SJSA1 (cell line): ENCODE measurements around the gene OR4D2. TPM values are rescaled to one million over a fixed set of nuclear protein-coding genes. Genes with fewer than 3 reads are reported as not detected.

ENCODE experiments used
- DNase-seq, 2 experiments: peaks; one replicate each; pipeline ENCODE4 v3.0.0-alpha.2; 2015 to 2020; ENCODE audit warnings: low spot score in 2 of 2, low read depth in 1 of 2
- H3K27ac ChIP-seq: fragments of 250-450 bp; sonication (Bioruptor Pico); 2 replicates; pipeline ENCODE4 v1.5.1; 2020; ENCODE audit warnings: mild to moderate bottlenecking, moderate library complexity
- H3K27me3 ChIP-seq: fragments of 250-450 bp; sonication (Bioruptor Pico); replicated peaks from 2 replicates; pipeline ENCODE4 v1.5.1; 2020; ENCODE audit warnings: mild to moderate bottlenecking, moderate library complexity
- H3K36me3 ChIP-seq: fragments of 250-450 bp; sonication (Bioruptor Pico); 2 replicates; pipeline ENCODE4 v1.5.1; 2020; ENCODE audit warnings: mild to moderate bottlenecking
- H3K4me1 ChIP-seq: fragments of 250-450 bp; sonication (Bioruptor Pico); replicated peaks from 2 replicates; pipeline ENCODE4 v1.6.1; 2021; ENCODE audit warnings: mild to moderate bottlenecking
- H3K4me3 ChIP-seq: fragments of 250-450 bp; sonication (Bioruptor Pico); 2 replicates; pipeline ENCODE4 v1.5.1; 2020; ENCODE audit warnings: mild to moderate bottlenecking
- H3K9me3 ChIP-seq: fragments of 250-450 bp; sonication (Bioruptor Pico); replicated peaks from 2 replicates; pipeline ENCODE4 v1.5.1; 2020; ENCODE audit warnings: mild to moderate bottlenecking
- total RNA-seq: library from RNA; depleted of rRNA; stranded (reverse); fragments of >200 nt; shearing (Covaris generic); gene quantifications from 2 replicates; pipeline ENCODE4 v1.2.3, GENCODE V29; 2014; rRNA removed

OR4D2 gene
- total RNA-seq, 1 experiment from 2014 or later: not detected

GRCh38 chr17:58205936-58206335 is 39.2 kb downstream of the OR4D2 start:
- Histone ChIP-seq H3K27ac (no peak overlapping the region), H3K9me3 (no peaks in the 10 kb centered on the region), H3K4me1 (no peaks in the 10 kb centered on the region), H3K27me3 (peaks cover 2% of the 10 kb centered on the region), H3K36me3 (0 out of 2 replicates have a peak, but pooled peaks cover 5% of the 10 kb centered on the region), H3K4me3 (no peak overlapping the region)
- no peak for DNase-seq

GRCh38 chr17:58207451-58207850 is 40.7 kb downstream of the OR4D2 start:
- Histone ChIP-seq H3K4me1 (no peaks in the 10 kb centered on the region), H3K36me3 (peaks cover 10% of the 10 kb centered on the region; the same call in 1 of the 2 replicates), H3K27ac (no peak overlapping the region), H3K9me3 (no peaks in the 10 kb centered on the region), H3K27me3 (no peaks in the 10 kb centered on the region), H3K4me3 (no peak overlapping the region)
- DNase-seq: no peak

- H3K4me3 ChIP-seq: no peak overlapping the region
- H3K27me3 ChIP-seq: no peaks in the 10 kb centered on the region
- peaks cover 10% of the 10 kb centered on the region; the same call in 1 of the 2 replicates for H3K36me3 ChIP-seq
- no peak overlapping the region for H3K27ac ChIP-seq
- H3K9me3 ChIP-seq: no peaks in the 10 kb centered on the region
- H3K4me1 ChIP-seq: no peaks in the 10 kb centered on the region
- DNase-seq: no peak
These were observed 41.6 kb downstream of the OR4D2 start for GRCh38 chr17:58208344-58208743.

- Histone ChIP-seq H3K27ac (no peak overlapping the region), H3K27me3 (no peaks in the 10 kb centered on the region), H3K36me3 (peaks cover 10% of the 10 kb centered on the region; the same call in 1 of the 2 replicates), H3K4me3 (no peak overlapping the region), H3K9me3 (no peaks in the 10 kb centered on the region), H3K4me1 (no peaks in the 10 kb centered on the region)
- no peak for DNase-seq
These were observed 44.1 kb downstream of the OR4D2 start for GRCh38 chr17:58210922-58211321.

GRCh38 chr17:58215685-58216084 is 48.9 kb downstream of the OR4D2 start:
- DNase-seq: no peak
- no peaks in the 10 kb centered on the region for H3K9me3 ChIP-seq
- H3K27me3 ChIP-seq: no peaks in the 10 kb centered on the region
- H3K4me3 ChIP-seq: no peak overlapping the region
- H3K4me1 ChIP-seq: peaks cover 11% of the 10 kb centered on the region
- H3K36me3 ChIP-seq: peaks cover 5% of the 10 kb centered on the region; the same call in 1 of the 2 replicates
- no peak overlapping the region for H3K27ac ChIP-seq

- no peaks in the 10 kb centered on the region; the same call in 1 of the 2 replicates for H3K36me3 ChIP-seq
- H3K9me3 ChIP-seq: no peaks in the 10 kb centered on the region
- peaks cover 11% of the 10 kb centered on the region for H3K4me1 ChIP-seq
- no peaks in the 10 kb centered on the region for H3K27me3 ChIP-seq
- H3K27ac ChIP-seq: no peak overlapping the region
- H3K4me3 ChIP-seq: no peak overlapping the region
- DNase-seq: no peak
These were observed 51.0 kb downstream of the OR4D2 start for GRCh38 chr17:58217766-58218165.

- DNase-seq: peak; percentile 89 to 97
- Histone ChIP-seq H3K4me1 (peaks cover 14% of the 10 kb centered on the region), H3K27me3 (no peaks in the 10 kb centered on the region), H3K36me3 (no peaks in the 10 kb centered on the region; the same call in 1 of the 2 replicates), H3K9me3 (no peaks in the 10 kb centered on the region), H3K4me3 (peak within 1 kb of the TSS; percentile 58), H3K27ac (peak within 1 kb of the TSS; percentile 15)
These were observed 52.4 kb downstream of the OR4D2 start, which contains the start of gene MKS1 for GRCh38 chr17:58219007-58219788. Gene MKS1 (minus strand): TSS chr17:58219255. CDS start chr17:58219230, 25 bp downstream.

- H3K36me3 ChIP-seq: no peaks in the 10 kb centered on the region; the same call in 1 of the 2 replicates
- H3K27me3 ChIP-seq: no peaks in the 10 kb centered on the region
- H3K4me1 ChIP-seq: peaks cover 19% of the 10 kb centered on the region
- no peaks in the 10 kb centered on the region for H3K9me3 ChIP-seq
- no peak for DNase-seq
- no peak overlapping the region for H3K4me3 ChIP-seq
- H3K27ac ChIP-seq: no peak overlapping the region
These were observed 53.0 kb downstream of the OR4D2 start for GRCh38 chr17:58219789-58220183.

Other genes with a start within 250 kb of the OR4D2 start
- 16.7 and 27.3 TPM in 2 replicates for gene CUEDC1, start 211.6 kb upstream of the OR4D2 start, total RNA-seq
- gene VEZF1, start 178.7 kb upstream of the OR4D2 start, total RNA-seq: 50.7 and 116 TPM in 2 replicates
- 535 and 581 TPM in 2 replicates for gene SRSF1, start 159.7 kb upstream of the OR4D2 start, total RNA-seq
- 15.5 and 21.5 TPM in 2 replicates for gene DYNLL2, start 83.6 kb upstream of the OR4D2 start, total RNA-seq
- gene OR4D1, start 18.6 kb upstream of the OR4D2 start, total RNA-seq: 0.03 TPM in 1 of 2 replicates, not detected in the other
- not detected in 2 replicates for gene EPX, start 25.7 kb downstream of the OR4D2 start, total RNA-seq
- 6.5 and 15.9 TPM in 2 replicates for gene MKS1, start 52.3 kb downstream of the OR4D2 start, total RNA-seq
- gene LPO, start 71.6 kb downstream of the OR4D2 start, total RNA-seq: not detected in 2 replicates
- not detected in 2 replicates for gene MPO, start 114.0 kb downstream of the OR4D2 start, total RNA-seq
- 0.05 TPM in 1 of 2 replicates, not detected in the other for gene TSPOAP1, start 161.8 kb downstream of the OR4D2 start, total RNA-seq
- 73.9 and 81.0 TPM in 2 replicates for gene SUPT4H1, start 185.2 kb downstream of the OR4D2 start, total RNA-seq